Stimulated activated naive B cell treated with anti-CD40 and anti-IgM and Interleukin-4, amounts not matched to agents 10 μg/mL and 1 μg/mL and 100 μg/mL, for 72 hours (primary cell): ENCODE measurements around the gene NAT9.

Experiments
- ATAC-seq, 2 donors: fragments of 150-1000 bp; cut with Tn5 transposase; replicated peaks; 2 replicates each; pipeline ENCODE4 v1.10.0; 2021; ENCODE audit warnings: moderate library complexity in 1 of 2
- DNase-seq: peaks from one replicate; pipeline ENCODE4 v3.0.0; 2021
- H3K27ac Mint-ChIP-seq: one replicate; pipeline ENCODE4 v1.8.0; 2022; ENCODE audit warnings: mild to moderate bottlenecking, mixed read lengths
- H3K27me3 Mint-ChIP-seq, 2 donors: one replicate each; pipeline ENCODE4 v1.8.0; 2022; ENCODE audit warnings: mixed read lengths in 2 of 2
- H3K36me3 Mint-ChIP-seq, 2 donors: one replicate each; pipeline ENCODE4 v1.8.0; 2022; ENCODE audit warnings: mixed read lengths in 2 of 2, mild to moderate bottlenecking in 1 of 2
- H3K4me1 Mint-ChIP-seq, 2 donors: one replicate each; pipeline ENCODE4 v1.8.0; 2022; ENCODE audit warnings: mixed read lengths in 2 of 2, mild to moderate bottlenecking in 1 of 2
- H3K4me3 Mint-ChIP-seq, 2 donors: one replicate each; pipeline ENCODE4 v1.8.0; 2022; ENCODE audit warnings: mild to moderate bottlenecking in 2 of 2, mixed read lengths in 2 of 2, moderate library complexity in 1 of 2
- H3K9me3 Mint-ChIP-seq, 2 donors: one replicate each; pipeline ENCODE4 v1.8.0; 2022; ENCODE audit warnings: mixed read lengths in 2 of 2, mild to moderate bottlenecking in 1 of 2

NAT9 gene

GRCh38 chr17:74779948-74780400 lies 3.8 kb upstream of the NAT9 start:
- H3K4me3 Mint-ChIP-seq, result peak overlapping the region; percentile 43 to 68
- H3K4me1 Mint-ChIP-seq, result peaks cover 51 to 67% of the 10 kb centered on the region in 2 donors
- H3K27ac Mint-ChIP-seq, result peak overlapping the region; percentile 95
- no peaks in the 10 kb centered on the region for H3K9me3 Mint-ChIP-seq
- ATAC-seq (peak; percentile 80 to 82), DNase-seq (peak; percentile 75)
- no peaks in the 10 kb centered on the region for H3K27me3 Mint-ChIP-seq
- peaks cover 38 to 42% of the 10 kb centered on the region in 2 donors for H3K36me3 Mint-ChIP-seq

GRCh38 chr17:74779501-74779900 lies 3.4 kb upstream of the NAT9 start:
- no peak for DNase-seq
- Mint-ChIP-seq H3K4me1 (peaks cover 46 to 62% of the 10 kb centered on the region in 2 donors), H3K36me3 (peaks cover 36 to 37% of the 10 kb centered on the region in 2 donors), H3K27me3 (no peaks in the 10 kb centered on the region), H3K27ac (peak overlapping the region; percentile 95), H3K4me3 (peak overlapping the region; percentile 43 to 68), H3K9me3 (no peaks in the 10 kb centered on the region)
- peak in 1 of 2 donors; percentile 14 for ATAC-seq

GRCh38 chr17:74778960-74779359 lies 2.8 kb upstream of the NAT9 start:
- H3K27me3 Mint-ChIP-seq, result no peaks in the 10 kb centered on the region
- no peaks in the 10 kb centered on the region for H3K9me3 Mint-ChIP-seq
- peak overlapping the region; percentile 22 for H3K27ac Mint-ChIP-seq
- peaks cover 41 to 59% of the 10 kb centered on the region in 2 donors for H3K4me1 Mint-ChIP-seq
- DNase-seq (no peak), ATAC-seq (no peak)
- peaks cover 31 to 34% of the 10 kb centered on the region in 2 donors for H3K36me3 Mint-ChIP-seq
- H3K4me3 Mint-ChIP-seq, result no peak overlapping the region

GRCh38 chr17:74777901-74778515 lies 1.9 kb upstream of the NAT9 start:
- Mint-ChIP-seq H3K36me3 (peaks cover 30 to 37% of the 10 kb centered on the region in 2 donors), H3K27me3 (no peaks in the 10 kb centered on the region), H3K27ac (no peak overlapping the region), H3K4me3 (peak overlapping the region in 1 of 2 donors; percentile 29), H3K9me3 (no peaks in the 10 kb centered on the region), H3K4me1 (peaks cover 39 to 62% of the 10 kb centered on the region in 2 donors)
- ATAC-seq (no peak), DNase-seq (no peak)

GRCh38 chr17:74776990-74777389 lies 845 bp upstream of the NAT9 start:
- H3K27ac Mint-ChIP-seq, result peak overlapping the region; percentile 76
- no peak for DNase-seq
- no peaks in the 10 kb centered on the region for H3K27me3 Mint-ChIP-seq
- H3K4me1 Mint-ChIP-seq, result peaks cover 38 to 60% of the 10 kb centered on the region in 2 donors
- peaks cover 27 to 39% of the 10 kb centered on the region in 2 donors for H3K36me3 Mint-ChIP-seq
- ATAC-seq, result no peak
- no peaks in the 10 kb centered on the region for H3K9me3 Mint-ChIP-seq
- H3K4me3 Mint-ChIP-seq, result peak overlapping the region; percentile 91 to 95

GRCh38 chr17:74775409-74776043 lies 619 bp downstream of the NAT9 start:
- ATAC-seq (no peak), DNase-seq (no peak)
- Mint-ChIP-seq H3K36me3 (peaks cover 33 to 42% of the 10 kb centered on the region in 2 donors), H3K4me3 (peak overlapping the region; percentile 91 to 95), H3K27me3 (no peaks in the 10 kb centered on the region), H3K27ac (peak overlapping the region; percentile 97), H3K4me1 (peaks cover 36 to 52% of the 10 kb centered on the region in 2 donors), H3K9me3 (no peaks in the 10 kb centered on the region)

GRCh38 chr17:74773871-74774286 lies 2.3 kb downstream of the NAT9 start:
- DNase-seq (no peak), ATAC-seq (no peak)
- Mint-ChIP-seq H3K27ac (no peak overlapping the region), H3K4me1 (peaks cover 29 to 41% of the 10 kb centered on the region in 2 donors), H3K36me3 (peaks cover 32 to 47% of the 10 kb centered on the region in 2 donors), H3K9me3 (no peaks in the 10 kb centered on the region), H3K27me3 (no peaks in the 10 kb centered on the region), H3K4me3 (peak overlapping the region; percentile 17 to 30)

- Mint-ChIP-seq H3K4me3 (no peak overlapping the region), H3K27me3 (no peaks in the 10 kb centered on the region), H3K36me3 (peaks cover 36 to 52% of the 10 kb centered on the region in 2 donors), H3K9me3 (no peaks in the 10 kb centered on the region), H3K27ac (no peak overlapping the region), H3K4me1 (peaks cover 31 to 40% of the 10 kb centered on the region in 2 donors)
- ATAC-seq (no peak), DNase-seq (no peak)
Measured at GRCh38 chr17:74773414-74773813, 2.7 kb downstream of the NAT9 start.

GRCh38 chr17:74772053-74772452 lies 4.1 kb downstream of the NAT9 start:
- peaks cover 27 to 35% of the 10 kb centered on the region in 2 donors for H3K4me1 Mint-ChIP-seq
- no peak overlapping the region for H3K4me3 Mint-ChIP-seq
- ATAC-seq (no peak), DNase-seq (no peak)
- H3K27ac Mint-ChIP-seq, result no peak overlapping the region
- no peaks in the 10 kb centered on the region for H3K9me3 Mint-ChIP-seq
- no peaks in the 10 kb centered on the region for H3K27me3 Mint-ChIP-seq
- peaks cover 40 to 55% of the 10 kb centered on the region in 2 donors for H3K36me3 Mint-ChIP-seq

GRCh38 chr17:74771319-74771914 lies 4.7 kb downstream of the NAT9 start:
- H3K27ac Mint-ChIP-seq, result no peak overlapping the region
- H3K27me3 Mint-ChIP-seq, result no peaks in the 10 kb centered on the region
- H3K4me1 Mint-ChIP-seq, result peaks cover 25 to 30% of the 10 kb centered on the region in 2 donors
- H3K36me3 Mint-ChIP-seq, result peaks cover 40 to 58% of the 10 kb centered on the region in 2 donors
- H3K4me3 Mint-ChIP-seq, result no peak overlapping the region
- ATAC-seq (no peak), DNase-seq (no peak)
- no peaks in the 10 kb centered on the region for H3K9me3 Mint-ChIP-seq

GRCh38 chr17:74770498-74771318 lies 5.4 kb downstream of the NAT9 start:
- no peak overlapping the region for H3K4me3 Mint-ChIP-seq
- H3K36me3 Mint-ChIP-seq, result peaks cover 35 to 53% of the 10 kb centered on the region in 2 donors
- no peaks in the 10 kb centered on the region for H3K9me3 Mint-ChIP-seq
- ATAC-seq (peak; percentile 86 to 91), DNase-seq (peak; percentile 35)
- H3K27me3 Mint-ChIP-seq, result no peaks in the 10 kb centered on the region
- H3K4me1 Mint-ChIP-seq, result peaks cover 20 to 25% of the 10 kb centered on the region in 2 donors
- peak overlapping the region; percentile 70 for H3K27ac Mint-ChIP-seq

- peaks cover 15 to 19% of the 10 kb centered on the region in 2 donors for H3K4me1 Mint-ChIP-seq
- peak overlapping the region; percentile 70 for H3K27ac Mint-ChIP-seq
Measured at GRCh38 chr17:74769856-74770497, 6.2 kb downstream of the NAT9 start.

GRCh38 chr17:74769266-74769855 lies 6.8 kb downstream of the NAT9 start:
- H3K27me3 Mint-ChIP-seq, result no peaks in the 10 kb centered on the region
- no peaks in the 10 kb centered on the region for H3K9me3 Mint-ChIP-seq
- H3K27ac Mint-ChIP-seq, result no peak overlapping the region
- H3K36me3 Mint-ChIP-seq, result peaks cover 37 to 51% of the 10 kb centered on the region in 2 donors
- H3K4me3 Mint-ChIP-seq, result no peak overlapping the region
- DNase-seq (no peak), ATAC-seq (no peak)
- H3K4me1 Mint-ChIP-seq, result peaks cover 15 to 19% of the 10 kb centered on the region in 2 donors

More at GRCh38 chr17:74769856-74770497, 6.2 kb downstream of the NAT9 start:
- Mint-ChIP-seq H3K4me3 (no peak overlapping the region), H3K36me3 (peaks cover 34 to 48% of the 10 kb centered on the region in 2 donors), H3K9me3 (no peaks in the 10 kb centered on the region), H3K27me3 (no peaks in the 10 kb centered on the region)
- DNase-seq, result no peak
- no peak for ATAC-seq
